H9 (cell line): ENCODE measurements around the gene MSN. TPM values are rescaled to one million over a fixed set of nuclear protein-coding genes. Genes with fewer than 3 reads are reported as not detected.
"Not testable (repeated sequence)": the region's sequence is repeated elsewhere in the genome, so short reads cannot be mapped to it uniquely, and the experiment has no call there.

ENCODE experiments used
- DNase-seq: peaks from one replicate; pipeline ENCODE4 v3.0.0-alpha.2; 2017
- H2AFZ ChIP-seq: one replicate; pipeline ENCODE4 v1.6.1; 2013; ENCODE audit warnings: mild to moderate bottlenecking, low read length, control low read depth, moderate library complexity
- H2AK5ac ChIP-seq: 2 replicates; pipeline ENCODE4 v1.6.1; 2013; ENCODE audit warnings: low read length, control low read depth, mixed read lengths; ENCODE audit not compliant: insufficient read length
- H2BK120ac ChIP-seq: one replicate; pipeline ENCODE4 v1.6.1; 2013; ENCODE audit warnings: low read depth, mild to moderate bottlenecking, low read length, control low read depth, inconsistent platforms; ENCODE audit not compliant: poor library complexity, severe bottlenecking
- H2BK12ac ChIP-seq: 2 replicates; pipeline ENCODE4 v1.6.1; 2013; ENCODE audit warnings: low read length, control low read depth, mixed read lengths, low read depth; ENCODE audit not compliant: insufficient read length
- H2BK15ac ChIP-seq: 2 replicates; pipeline ENCODE4 v1.6.1; 2013; ENCODE audit warnings: low read depth, low read length, control low read depth
- H2BK20ac ChIP-seq: one replicate; pipeline ENCODE4 v1.6.1; 2013; ENCODE audit warnings: low read depth, mild to moderate bottlenecking, low read length, control low read depth, inconsistent platforms; ENCODE audit not compliant: poor library complexity, severe bottlenecking
- H2BK5ac ChIP-seq: 2 replicates; pipeline ENCODE4 v1.6.1; 2013; ENCODE audit warnings: low read length, control low read depth, mixed read lengths; ENCODE audit not compliant: insufficient read length
- H3K14ac ChIP-seq: 2 replicates; pipeline ENCODE4 v1.6.1; 2013; ENCODE audit warnings: low read length, control low read depth; ENCODE audit not compliant: insufficient read depth
- H3K18ac ChIP-seq: 2 replicates; pipeline ENCODE4 v1.6.1; 2013; ENCODE audit warnings: low read depth, mild to moderate bottlenecking, mixed read lengths, low read length, control low read depth; ENCODE audit not compliant: insufficient read length
- H3K23ac ChIP-seq: 2 replicates; pipeline ENCODE4 v1.6.1; 2013; ENCODE audit warnings: low read length, control low read depth, mixed read lengths, low read depth; ENCODE audit not compliant: insufficient read length
- H3K23me2 ChIP-seq: 2 replicates; pipeline ENCODE4 v1.6.1; 2013; ENCODE audit warnings: low read depth, mild to moderate bottlenecking, mixed read lengths, low read length, control low read depth; ENCODE audit not compliant: insufficient read length, poor library complexity, severe bottlenecking
- H3K27ac ChIP-seq: 2 replicates; pipeline ENCODE4 v1.5.1; 2013; ENCODE audit warnings: low read length, control low read depth, mixed read lengths, low read depth; ENCODE audit not compliant: insufficient read length
- H3K27me3 ChIP-seq: 2 replicates; pipeline ENCODE4 v1.6.1; 2013; ENCODE audit warnings: low read length, control low read depth, inconsistent platforms; ENCODE audit not compliant: insufficient read depth
- H3K4ac ChIP-seq: 2 replicates; pipeline ENCODE4 v1.6.1; 2013; ENCODE audit warnings: low read depth, mild to moderate bottlenecking, control low read depth, inconsistent platforms, low read length, moderate library complexity
- H3K4me1 ChIP-seq: 2 replicates; pipeline ENCODE4 v1.6.1; 2013; ENCODE audit warnings: low read length, control low read depth, inconsistent platforms; ENCODE audit not compliant: insufficient read depth
- H3K4me2 ChIP-seq: 2 replicates; pipeline ENCODE4 v1.6.1; 2013; ENCODE audit warnings: low read length, control low read depth, mixed read lengths; ENCODE audit not compliant: insufficient read length, insufficient read depth
- H3K56ac ChIP-seq: 2 replicates; pipeline ENCODE4 v1.6.1; 2013; ENCODE audit warnings: low read depth, mild to moderate bottlenecking, mixed read lengths, low read length, control low read depth; ENCODE audit not compliant: insufficient read length
- H3K79me1 ChIP-seq: 2 replicates; pipeline ENCODE4 v1.6.1; 2013; ENCODE audit warnings: low read depth, mild to moderate bottlenecking, moderate library complexity, low read length, control low read depth, inconsistent platforms; ENCODE audit not compliant: insufficient read depth, poor library complexity, severe bottlenecking
- H3K79me2 ChIP-seq: 2 replicates; pipeline ENCODE4 v1.6.1; 2013; ENCODE audit warnings: low read length, control low read depth, inconsistent platforms; ENCODE audit not compliant: insufficient read depth
- H3K9ac ChIP-seq: 2 replicates; pipeline ENCODE4 v1.6.1; 2013; ENCODE audit warnings: low read length, control low read depth, mixed read lengths; ENCODE audit not compliant: insufficient read length; ENCODE audit errors: extremely low read depth
- H3K9me3 ChIP-seq: one replicate; pipeline ENCODE4 v1.6.1; 2013; ENCODE audit warnings: low read depth, low read length, inconsistent platforms; ENCODE audit not compliant: control insufficient read depth
- H3T11ph ChIP-seq: one replicate; pipeline ENCODE4 v1.6.1; 2013; ENCODE audit warnings: mild to moderate bottlenecking, low read length, control low read depth, inconsistent platforms
- H4K20me1 ChIP-seq: one replicate; pipeline ENCODE4 v1.6.1; 2013; ENCODE audit not compliant: control insufficient read depth, insufficient read length, insufficient read depth
- H4K5ac ChIP-seq: 2 replicates; pipeline ENCODE4 v1.6.1; 2013; ENCODE audit warnings: low read depth, mild to moderate bottlenecking, mixed read lengths, low read length, control low read depth; ENCODE audit not compliant: insufficient read length
- H4K8ac ChIP-seq: replicated peaks from 2 replicates; pipeline ENCODE4 v1.6.1; 2013; ENCODE audit warnings: low read length, control low read depth, mixed read lengths, low read depth; ENCODE audit not compliant: insufficient read length
- H4K91ac ChIP-seq: 2 replicates; pipeline ENCODE4 v1.6.1; 2013; ENCODE audit warnings: low read depth, mild to moderate bottlenecking, moderate library complexity, mixed read lengths, low read length, control low read depth; ENCODE audit not compliant: insufficient read length
- H3K27ac Mint-ChIP-seq, 3 experiments: 2 replicates in 2 of 3; 3 replicates in 1 of 3; pipeline ENCODE4 v1.8.0; 2020 to 2021; ENCODE audit warnings: mixed read lengths in 3 of 3, mild to moderate bottlenecking in 1 of 3, moderate library complexity in 1 of 3
- H3K27me3 Mint-ChIP-seq: 2 replicates; pipeline ENCODE4 v1.8.0; 2021; ENCODE audit warnings: low read depth, mild to moderate bottlenecking, moderate library complexity, mixed read lengths
- H3K36me3 Mint-ChIP-seq, 3 experiments: 2 replicates in 2 of 3; 3 replicates in 1 of 3; pipeline ENCODE4 v1.8.0; 2020 to 2021; ENCODE audit warnings: low read depth in 3 of 3, mixed read lengths in 3 of 3; ENCODE audit not compliant: insufficient read depth in 1 of 3
- H3K4me1 Mint-ChIP-seq, 2 experiments: 2 replicates each; pipeline ENCODE4 v1.8.0; 2020; ENCODE audit warnings: mixed read lengths in 2 of 2
- H3K4me3 Mint-ChIP-seq, 2 experiments: 2 replicates in 1 of 2; 3 replicates in 1 of 2; pipeline ENCODE4 v1.8.0; 2020 to 2021; ENCODE audit warnings: mild to moderate bottlenecking in 2 of 2, mixed read lengths in 2 of 2, moderate library complexity in 1 of 2
- H3K9me3 Mint-ChIP-seq, 2 experiments: 2 replicates in 1 of 2; 3 replicates in 1 of 2; pipeline ENCODE4 v1.8.0; 2020; ENCODE audit warnings: mild to moderate bottlenecking in 2 of 2, mixed read lengths in 2 of 2, moderate library complexity in 1 of 2
- WGBS: extraction: QIAGEN DNeasy Blood & Tissue Kit; methylation state at CpG from one replicate; pipeline ENCODE4 v1.1.7; 2013; ENCODE audit warnings: missing lambda C conversion rate, low lambda C conversion rate, mixed read lengths; ENCODE audit not compliant: insufficient read length; ENCODE audit errors: extremely low coverage; 5-methylcytosine and 5-hydroxymethylcytosine counted together
- total RNA-seq: library from RNA; stranded (reverse); gene quantifications from 2 replicates; pipeline ENCODE4 v1.2.1, GENCODE V29; 2021
- TF ChIP-seq, protein P1 (sequence below): fragments of 200-600 bp; sonication (generic); conservative IDR thresholded peaks from 3 replicates; pipeline ENCODE4 v1.8.0; 2021; ENCODE audit warnings: antibody characterized with exemption, mild to moderate bottlenecking

The MSN gene
- total RNA-seq, 1 experiment from 2014 or later, result 126 TPM

DNA sequence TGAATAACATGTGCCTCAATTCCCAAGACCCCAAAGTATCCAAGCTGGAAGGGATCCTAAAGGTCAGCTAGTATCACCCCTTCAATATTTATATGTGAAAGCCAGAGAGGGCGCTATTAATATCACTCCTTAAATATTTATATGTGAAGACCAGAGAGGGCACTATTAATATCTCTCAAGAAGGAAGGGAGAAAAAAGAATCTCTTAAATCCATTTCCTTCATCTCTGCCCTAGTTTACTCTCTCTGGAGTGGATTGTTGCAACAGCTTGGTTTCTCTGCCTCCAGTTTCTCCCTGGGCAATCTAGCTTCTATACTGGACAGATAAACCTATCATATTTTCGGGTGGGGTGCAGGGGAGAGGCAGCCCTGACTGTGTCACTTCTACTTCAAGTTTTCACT, 31.6 kb upstream of the MSN start:
- H3K79me1 ChIP-seq, result no peaks in the 10 kb centered on the region
- no peaks in the 10 kb centered on the region; the same call in 1 of the 2 replicates for H3K27me3 Mint-ChIP-seq
- peaks cover 69 to 83% of the 10 kb centered on the region in 2 experiments for H3K9me3 Mint-ChIP-seq
- H3K4me3 Mint-ChIP-seq, result no peak overlapping the region
- no peak overlapping the region for H2BK20ac ChIP-seq
- no CpG with 5 or more reads among the region's 2 CpGs for WGBS
- no peak overlapping the region for H2BK120ac ChIP-seq
- H4K91ac ChIP-seq, result no peak overlapping the region
- no peaks in the 10 kb centered on the region for H3K79me2 ChIP-seq
- H2AFZ ChIP-seq, result no peak overlapping the region
- TF ChIP-seq, protein P1, sequence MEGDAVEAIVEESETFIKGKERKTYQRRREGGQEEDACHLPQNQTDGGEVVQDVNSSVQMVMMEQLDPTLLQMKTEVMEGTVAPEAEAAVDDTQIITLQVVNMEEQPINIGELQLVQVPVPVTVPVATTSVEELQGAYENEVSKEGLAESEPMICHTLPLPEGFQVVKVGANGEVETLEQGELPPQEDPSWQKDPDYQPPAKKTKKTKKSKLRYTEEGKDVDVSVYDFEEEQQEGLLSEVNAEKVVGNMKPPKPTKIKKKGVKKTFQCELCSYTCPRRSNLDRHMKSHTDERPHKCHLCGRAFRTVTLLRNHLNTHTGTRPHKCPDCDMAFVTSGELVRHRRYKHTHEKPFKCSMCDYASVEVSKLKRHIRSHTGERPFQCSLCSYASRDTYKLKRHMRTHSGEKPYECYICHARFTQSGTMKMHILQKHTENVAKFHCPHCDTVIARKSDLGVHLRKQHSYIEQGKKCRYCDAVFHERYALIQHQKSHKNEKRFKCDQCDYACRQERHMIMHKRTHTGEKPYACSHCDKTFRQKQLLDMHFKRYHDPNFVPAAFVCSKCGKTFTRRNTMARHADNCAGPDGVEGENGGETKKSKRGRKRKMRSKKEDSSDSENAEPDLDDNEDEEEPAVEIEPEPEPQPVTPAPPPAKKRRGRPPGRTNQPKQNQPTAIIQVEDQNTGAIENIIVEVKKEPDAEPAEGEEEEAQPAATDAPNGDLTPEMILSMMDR, result no peak
- H3K14ac ChIP-seq, result no peak overlapping the region
- H2AK5ac ChIP-seq, result no peak overlapping the region
- peaks cover 0 to 7% (median 0%) of the 10 kb centered on the region in 3 experiments; a peak in 5 of 7 replicates for H3K36me3 Mint-ChIP-seq
- H2BK15ac ChIP-seq, result no peak overlapping the region
- no peaks in the 10 kb centered on the region for H3K27me3 ChIP-seq
- no peaks in the 10 kb centered on the region for H3K4me1 ChIP-seq
- no peaks in the 10 kb centered on the region for H3K23me2 ChIP-seq
- H3K56ac ChIP-seq, result no peak overlapping the region
- H3K4ac ChIP-seq, result no peak overlapping the region
- no peaks in the 10 kb centered on the region for H3K4me1 Mint-ChIP-seq
- H2BK12ac ChIP-seq, result no peak overlapping the region
- no peak overlapping the region for H4K5ac ChIP-seq
- no peak overlapping the region for H3K27ac ChIP-seq
- no peaks in the 10 kb centered on the region for H4K20me1 ChIP-seq
- H3K23ac ChIP-seq, result no peak overlapping the region
- peaks cover 40% of the 10 kb centered on the region for H3K9me3 ChIP-seq
- no peak overlapping the region for H3K27ac Mint-ChIP-seq
- no peak overlapping the region for H3K18ac ChIP-seq
- H3K4me2 ChIP-seq, result no peak overlapping the region
- H2BK5ac ChIP-seq, result no peak overlapping the region
- no peak overlapping the region for H3K9ac ChIP-seq
- no peak overlapping the region for H3T11ph ChIP-seq
- H4K8ac ChIP-seq, result no peak overlapping the region
- no peak for DNase-seq

DNA sequence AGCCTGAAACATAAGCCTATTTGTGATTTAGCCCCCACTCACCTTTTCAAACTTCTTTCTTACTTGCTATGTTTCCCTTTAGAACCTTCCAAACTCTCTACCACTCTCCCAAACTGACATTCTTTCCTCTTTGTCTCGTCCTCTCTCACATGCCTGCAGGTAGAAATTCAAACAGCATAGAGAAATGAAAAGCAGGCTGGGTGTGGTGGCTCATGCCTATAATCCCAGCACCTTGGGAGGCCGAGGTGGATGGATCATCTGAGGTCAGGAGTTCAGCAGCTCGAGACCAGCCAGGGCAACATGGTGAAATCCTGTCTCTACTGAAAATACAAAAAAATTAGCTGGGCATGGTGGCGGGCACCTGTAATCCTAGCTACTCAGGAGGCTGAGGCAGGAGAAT, 31.2 kb upstream of the MSN start:
- not testable (repeated sequence) for H2BK15ac ChIP-seq, H3K36me3 Mint-ChIP-seq, H3K79me1 ChIP-seq, H2BK120ac ChIP-seq, H2AK5ac ChIP-seq, H2BK12ac ChIP-seq, H3K23ac ChIP-seq, H3K27ac ChIP-seq, H3K27ac Mint-ChIP-seq, H3K56ac ChIP-seq, H3T11ph ChIP-seq, H3K23me2 ChIP-seq, H3K14ac ChIP-seq, H3K9ac ChIP-seq, H3K4me3 Mint-ChIP-seq, H3K4ac ChIP-seq, H3K27me3 ChIP-seq, H4K20me1 ChIP-seq, DNase-seq, H2BK5ac ChIP-seq, H3K18ac ChIP-seq, H3K4me1 Mint-ChIP-seq, H4K91ac ChIP-seq, H2BK20ac ChIP-seq, H2AFZ ChIP-seq, H3K4me2 ChIP-seq, H4K5ac ChIP-seq, H3K27me3 Mint-ChIP-seq, H3K4me1 ChIP-seq, H3K79me2 ChIP-seq, H4K8ac ChIP-seq
- H3K9me3 Mint-ChIP-seq, result peaks cover 65 to 79% of the 10 kb centered on the region in 2 experiments
- WGBS, result no CpG with 5 or more reads among the region's 4 CpGs
- peaks cover 40% of the 10 kb centered on the region for H3K9me3 ChIP-seq
